D721Med (cell line): ENCODE data around the gene PTPRM.

Experiments
- DNase-seq: peaks from one replicate; pipeline ENCODE4 v3.0.0; 2011; ENCODE audit warnings: low spot score; ENCODE audit not compliant: insufficient read length
- FAIRE-seq: peaks from 2 replicates; lab custom pipeline; 2011; peaks lifted over from hg19 to GRCh38; lab: Jason Lieb, UNC
- TF ChIP-seq, protein P1 (sequence below): IDR thresholded peaks from 2 replicates; pipeline ENCODE4 v1.5.1; 2012; ENCODE audit warnings: mild to moderate bottlenecking, control low read depth; ENCODE audit not compliant: insufficient read depth; ENCODE audit errors: missing control alignments

The PTPRM gene

DNA sequence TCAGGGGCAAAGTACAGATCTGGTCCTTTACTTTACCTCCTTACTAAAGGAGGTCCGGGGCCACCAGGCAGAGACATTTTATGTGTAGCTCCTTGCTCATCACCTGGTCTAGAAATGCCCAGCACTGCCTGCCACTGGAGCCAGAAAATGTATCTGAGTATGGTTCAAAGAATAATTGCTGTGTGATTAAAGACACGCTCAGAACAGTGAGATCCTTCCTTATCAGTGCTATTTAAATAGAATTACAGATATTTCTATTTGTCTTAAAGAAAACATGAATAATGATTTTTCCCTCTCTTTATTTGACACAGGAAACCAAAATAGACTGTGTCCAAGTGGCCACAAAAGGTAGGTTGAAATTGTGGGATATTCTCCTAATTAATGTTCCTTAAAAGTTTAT is 547.4 kb downstream of the PTPRM start:
- FAIRE-seq (no peak), DNase-seq (no peak)
- TF ChIP-seq, protein P1, sequence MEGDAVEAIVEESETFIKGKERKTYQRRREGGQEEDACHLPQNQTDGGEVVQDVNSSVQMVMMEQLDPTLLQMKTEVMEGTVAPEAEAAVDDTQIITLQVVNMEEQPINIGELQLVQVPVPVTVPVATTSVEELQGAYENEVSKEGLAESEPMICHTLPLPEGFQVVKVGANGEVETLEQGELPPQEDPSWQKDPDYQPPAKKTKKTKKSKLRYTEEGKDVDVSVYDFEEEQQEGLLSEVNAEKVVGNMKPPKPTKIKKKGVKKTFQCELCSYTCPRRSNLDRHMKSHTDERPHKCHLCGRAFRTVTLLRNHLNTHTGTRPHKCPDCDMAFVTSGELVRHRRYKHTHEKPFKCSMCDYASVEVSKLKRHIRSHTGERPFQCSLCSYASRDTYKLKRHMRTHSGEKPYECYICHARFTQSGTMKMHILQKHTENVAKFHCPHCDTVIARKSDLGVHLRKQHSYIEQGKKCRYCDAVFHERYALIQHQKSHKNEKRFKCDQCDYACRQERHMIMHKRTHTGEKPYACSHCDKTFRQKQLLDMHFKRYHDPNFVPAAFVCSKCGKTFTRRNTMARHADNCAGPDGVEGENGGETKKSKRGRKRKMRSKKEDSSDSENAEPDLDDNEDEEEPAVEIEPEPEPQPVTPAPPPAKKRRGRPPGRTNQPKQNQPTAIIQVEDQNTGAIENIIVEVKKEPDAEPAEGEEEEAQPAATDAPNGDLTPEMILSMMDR: no peak

DNA sequence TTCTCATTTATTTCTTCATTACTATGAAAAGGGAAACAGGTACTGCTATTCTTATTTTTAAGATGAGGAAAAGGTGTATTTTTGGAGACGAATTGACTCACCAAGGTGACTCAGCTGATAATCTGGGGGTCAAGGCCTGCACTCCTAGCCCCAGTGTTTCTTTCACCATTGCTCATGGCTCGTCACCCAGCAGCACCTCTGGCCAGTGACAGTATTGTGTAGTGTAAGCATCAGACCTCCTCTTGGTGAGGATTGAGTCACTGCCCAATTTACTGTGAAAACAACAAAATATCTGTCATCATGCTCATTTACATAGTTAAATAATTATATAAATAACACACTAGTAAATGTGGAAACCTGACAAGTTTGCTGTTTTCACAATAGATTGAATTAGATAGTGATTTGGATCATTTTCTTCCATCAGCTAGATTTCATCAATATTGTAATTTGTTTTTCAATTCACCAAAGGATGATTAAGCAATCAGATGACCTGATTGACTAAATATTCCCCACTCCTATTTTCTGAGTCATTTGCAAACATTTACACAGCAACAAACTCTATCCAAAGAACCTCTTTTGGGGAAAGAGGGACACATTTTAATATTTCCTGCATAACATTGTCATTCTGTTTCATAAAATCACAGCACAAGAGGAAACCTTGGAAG is 549.4 kb downstream of the PTPRM start:
- FAIRE-seq: no peak

DNA sequence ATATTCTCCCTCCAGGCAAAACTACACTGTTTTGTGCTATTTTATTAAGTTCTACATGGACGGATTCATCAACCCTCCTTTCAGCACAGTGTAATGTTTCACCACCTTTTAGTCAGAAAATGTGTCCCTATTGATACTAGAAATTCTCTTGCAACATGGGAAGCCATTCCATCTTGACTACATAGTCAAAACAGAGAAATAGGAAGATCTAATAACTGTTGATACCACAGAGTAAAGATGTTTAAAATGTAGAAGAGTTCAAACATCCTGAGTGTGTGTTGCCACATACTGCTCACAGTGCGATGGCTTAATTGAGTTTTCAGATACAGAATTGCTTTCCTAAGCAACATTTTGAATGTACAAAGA is 549.9 kb downstream of the PTPRM start:
- no peak for FAIRE-seq

More for the DNA sequence above, 549.4 kb downstream of the PTPRM start:
- TF ChIP-seq, protein P1: no peak
- no peak for DNase-seq

DNA sequence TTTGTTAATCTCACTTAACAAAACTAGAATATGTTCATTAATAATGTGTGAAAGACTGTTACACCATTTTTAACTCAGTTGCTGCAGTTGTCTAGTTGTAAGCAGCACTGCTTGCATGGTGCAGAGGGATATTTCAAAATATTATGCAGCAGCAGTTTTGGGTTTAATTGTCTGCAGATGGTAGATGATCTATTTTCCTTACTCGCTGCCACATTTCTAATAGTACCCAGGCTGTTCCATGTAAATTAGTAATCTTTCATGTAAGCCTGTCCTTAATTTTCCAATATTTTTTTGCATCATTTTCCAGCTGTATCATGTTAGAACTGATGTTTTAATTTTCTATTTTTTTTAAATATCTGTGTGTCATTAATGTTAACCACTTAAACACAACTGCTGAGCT is 554.0 kb downstream of the PTPRM start:
- peak; percentile 81 for FAIRE-seq
- TF ChIP-seq, protein P1: no peak
- DNase-seq: no peak

More for the DNA sequence above, 549.9 kb downstream of the PTPRM start:
- TF ChIP-seq, protein P1: no peak
- no peak for DNase-seq

DNA sequence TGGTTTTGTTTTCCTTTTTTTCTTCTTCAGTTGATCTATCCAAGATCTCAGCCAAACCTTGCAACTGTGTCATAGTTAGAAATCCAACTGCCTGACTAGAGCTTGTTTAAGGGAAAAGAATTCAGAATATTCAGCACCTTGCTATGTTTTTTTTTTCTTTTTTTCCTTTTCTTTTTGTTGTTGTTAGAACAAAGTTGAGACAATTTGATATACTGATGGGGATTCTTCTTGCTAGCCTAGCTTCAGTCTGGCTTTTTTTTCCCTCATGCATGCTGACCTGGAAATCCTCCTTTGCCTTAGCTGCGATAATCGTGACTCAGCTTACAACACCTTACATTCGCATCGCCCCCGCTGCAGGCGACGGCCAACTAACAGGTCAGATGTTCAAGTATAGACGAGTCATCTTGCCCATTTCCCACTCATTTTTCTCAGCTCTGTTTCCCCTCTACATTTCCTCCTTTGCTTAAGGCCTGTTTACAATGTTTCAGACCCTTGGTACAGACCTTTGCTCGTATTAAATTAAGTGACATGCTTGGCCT is 554.9 kb downstream of the PTPRM start:
- FAIRE-seq (no peak), DNase-seq (no peak)
- TF ChIP-seq, protein P1: no peak

DNA sequence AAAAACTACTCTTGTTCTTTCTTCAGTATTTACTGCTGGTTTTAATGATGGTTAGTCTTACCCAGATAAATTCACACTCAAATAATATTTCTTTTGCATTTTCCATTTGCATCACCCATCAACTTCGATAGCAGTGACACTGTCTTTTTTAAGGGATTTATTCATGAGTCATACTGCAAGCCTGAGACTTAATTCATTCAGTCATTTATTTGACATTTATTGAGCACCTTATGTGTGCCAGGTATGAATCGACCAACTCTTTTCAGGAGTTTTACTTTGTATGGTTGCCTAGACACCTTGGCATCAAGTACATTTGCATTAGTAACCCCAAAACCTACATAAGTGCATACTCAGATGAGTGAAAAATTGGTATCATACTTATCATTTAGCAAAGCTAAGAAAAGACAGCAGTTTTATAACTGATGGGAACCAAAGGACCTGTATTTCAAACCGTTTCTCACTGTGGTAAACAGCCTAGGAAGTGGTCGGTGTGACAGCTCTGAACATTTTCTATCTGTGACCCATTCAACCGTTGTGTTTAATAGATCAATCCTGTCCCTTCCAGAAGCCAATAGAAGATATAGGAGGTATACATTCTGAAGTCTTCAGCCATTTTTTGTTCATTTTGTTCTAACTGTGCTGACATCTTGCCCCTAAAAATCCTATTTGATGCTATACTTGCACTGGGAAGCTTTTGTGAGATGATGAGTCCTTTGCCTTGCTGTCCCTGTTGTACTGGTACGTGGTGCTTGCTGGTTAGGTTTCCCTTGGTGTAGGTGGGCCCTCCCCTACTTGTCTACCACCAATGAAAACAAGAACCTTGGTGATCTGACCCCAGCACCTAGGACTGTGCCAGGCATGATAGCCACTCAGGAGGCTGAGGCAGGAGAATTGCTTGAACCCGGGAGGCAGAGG is 557.4 kb downstream of the PTPRM start:
- FAIRE-seq: no peak
- TF ChIP-seq, protein P1: no peak
- no peak for DNase-seq

DNA sequence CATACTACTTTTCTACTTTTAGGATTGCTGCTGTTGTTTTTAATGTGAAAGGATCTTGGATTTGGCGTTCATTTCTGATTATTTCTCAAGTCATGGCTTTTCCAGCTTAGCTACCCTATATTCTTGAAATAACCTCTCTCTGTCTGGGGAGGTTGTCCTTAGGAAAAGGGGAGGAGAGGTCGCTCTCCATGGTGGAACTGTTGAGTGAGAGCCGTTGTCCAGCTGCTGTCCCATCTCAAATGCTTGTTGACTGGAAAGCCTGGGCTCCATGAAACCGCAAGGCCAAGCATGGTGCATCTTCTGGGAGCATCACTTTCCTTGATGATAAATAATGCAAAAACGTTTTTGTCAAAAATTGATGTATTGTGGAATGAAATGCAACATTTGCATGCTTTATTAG is 563.0 kb downstream of the PTPRM start:
- FAIRE-seq: peak; percentile 75

More for the DNA sequence above, 563.0 kb downstream of the PTPRM start:
- DNase-seq: no peak
- TF ChIP-seq, protein P1: no peak
